H1 (cell line): Measurements from ENCODE around the gene MYH9. TPM values are rescaled to one million over a fixed set of nuclear protein-coding genes. Genes with fewer than 3 reads are reported as not detected.

Experiments
- CTCF ChIA-PET: fragments of 300-600 bp; sonication (Branson Sonifier 250); formaldehyde crosslinking; loops from one replicate; lab custom pipeline; 2021; ENCODE audit not compliant: partially characterized antibody; lab: Charles Lee
- POLR2A ChIA-PET: fragments of 300-600 bp; sonication (Branson Sonifier 250); formaldehyde crosslinking; loops from one replicate; lab custom pipeline; 2021; ENCODE audit warnings: inconsistent platforms; ENCODE audit not compliant: partially characterized antibody; lab: Charles Lee
- DNase-seq, 2 experiments: peaks; one replicate each; pipeline versions ENCODE4 v3.0.0 to v3.0.0-alpha.2; 2010 to 2022; ENCODE audit warnings: low spot score in 2 of 2, low read depth in 1 of 2, mixed read lengths in 1 of 2
- FAIRE-seq: peaks from 2 replicates; lab custom pipeline; 2011; peaks lifted over from hg19 to GRCh38; lab: Jason Lieb, UNC
- H2AFZ ChIP-seq: 2 replicates; pipeline ENCODE4 v1.8.1; 2012; ENCODE audit warnings: low read length, inconsistent platforms
- H2AK5ac ChIP-seq: 2 replicates; pipeline ENCODE4 v1.6.1; 2013; ENCODE audit warnings: low read depth, low read length
- H2BK120ac ChIP-seq: replicated peaks from 2 replicates; pipeline ENCODE3; 2013; ENCODE audit warnings: low read depth, low read length, inconsistent platforms
- H2BK12ac ChIP-seq: 2 replicates; pipeline ENCODE4 v1.6.1; 2013; ENCODE audit warnings: low read depth, low read length
- H2BK15ac ChIP-seq: 2 replicates; pipeline ENCODE4 v1.6.1; 2013; ENCODE audit warnings: low read length
- H2BK20ac ChIP-seq: 2 replicates; pipeline ENCODE4 v1.6.1; 2013; ENCODE audit warnings: low read length
- H2BK5ac ChIP-seq: 2 replicates; pipeline ENCODE4 v1.6.1; 2013; ENCODE audit warnings: low read depth, low read length
- H3K14ac ChIP-seq: 2 replicates; pipeline ENCODE4 v1.6.1; 2013; ENCODE audit warnings: inconsistent platforms; ENCODE audit not compliant: insufficient read length
- H3K18ac ChIP-seq: 2 replicates; pipeline ENCODE4 v1.6.1; 2013; ENCODE audit warnings: low read length; ENCODE audit errors: extremely low read depth
- H3K23ac ChIP-seq: 2 replicates; pipeline ENCODE4 v1.6.1; 2013; ENCODE audit warnings: inconsistent platforms; ENCODE audit not compliant: insufficient read length
- H3K23me2 ChIP-seq: 2 replicates; pipeline ENCODE4 v1.6.1; 2013; ENCODE audit warnings: low read depth, low read length
- H3K27ac ChIP-seq: 2 replicates; pipeline ENCODE4 v1.6.1; 2011; ENCODE audit warnings: low read depth, low read length, inconsistent platforms
- H3K27me3 ChIP-seq, 4 experiments: replicated peaks in 1 of 4; 1 replicate in 1 of 4; 2 replicates in 3 of 4; pipeline versions ENCODE4 v1.6.1 to v1.8.1; 2011 to 2013; ENCODE audit warnings: low read length in 3 of 4, mild to moderate bottlenecking in 3 of 4, inconsistent platforms in 2 of 4, mixed read lengths in 2 of 4, moderate library complexity in 1 of 4; ENCODE audit not compliant: control insufficient read depth in 3 of 4, insufficient read depth in 3 of 4; ENCODE audit errors: extremely low read depth in 1 of 4
- H3K36me3 ChIP-seq, 4 experiments: 2 replicates each; pipeline versions ENCODE4 v1.6.1 to v1.8.1; 2011 to 2013; ENCODE audit warnings: mild to moderate bottlenecking in 4 of 4, low read length in 3 of 4, moderate library complexity in 2 of 4, control low read depth in 1 of 4, inconsistent platforms in 1 of 4; ENCODE audit not compliant: insufficient read depth in 4 of 4, control insufficient read depth in 2 of 4
- H3K4ac ChIP-seq: replicated peaks from 2 replicates; pipeline ENCODE3; 2013; ENCODE audit warnings: low read length, low read depth, mixed read lengths, inconsistent platforms; ENCODE audit not compliant: insufficient read length
- H3K4me1 ChIP-seq, 4 experiments: replicated peaks in 1 of 4; 1 replicate in 1 of 4; 2 replicates in 3 of 4; pipeline versions ENCODE4 v1.6.1 to v1.8.1; 2011 to 2013; ENCODE audit warnings: low read length in 3 of 4, inconsistent platforms in 2 of 4, mixed read lengths in 1 of 4; ENCODE audit not compliant: insufficient read depth in 4 of 4, control insufficient read depth in 3 of 4
- H3K4me2 ChIP-seq, 2 experiments: 2 replicates each; pipeline versions ENCODE4 v1.6.1 to v1.8.1; 2011 to 2013; ENCODE audit warnings: low read depth in 2 of 2, low read length in 2 of 2, control low read depth in 1 of 2, inconsistent platforms in 1 of 2, mild to moderate bottlenecking in 1 of 2; ENCODE audit not compliant: insufficient read depth in 1 of 2
- H3K4me3 ChIP-seq, 4 experiments: fragments of 200-600, 300-600 bp in 1 of 4; sonication (generic), shearing (Covaris generic), sonication (Bioruptor Twin) in 1 of 4; 2 replicates each; pipeline versions ENCODE4 v1.5.1 to v1.8.1; 2011 to 2016; ENCODE audit warnings: low read length in 4 of 4, low read depth in 3 of 4, control low read depth in 2 of 4, inconsistent platforms in 2 of 4, mild to moderate bottlenecking in 2 of 4, mixed read lengths in 1 of 4, moderate library complexity in 1 of 4; ENCODE audit not compliant: insufficient read depth in 2 of 4; ENCODE audit errors: extremely low read depth in 1 of 4
- H3K56ac ChIP-seq: replicated peaks from 2 replicates; pipeline ENCODE3; 2013; ENCODE audit warnings: low read depth, mild to moderate bottlenecking, mixed read lengths, low read length, inconsistent platforms; ENCODE audit not compliant: insufficient read length
- H3K79me1 ChIP-seq: 2 replicates; pipeline ENCODE4 v1.6.1; 2013; ENCODE audit warnings: low read depth, low read length, control low read depth
- H3K79me2 ChIP-seq, 2 experiments: 2 replicates each; pipeline versions ENCODE4 v1.6.1 to v1.8.1; 2012 to 2013; ENCODE audit warnings: low read length in 2 of 2, mild to moderate bottlenecking in 2 of 2, inconsistent platforms in 1 of 2; ENCODE audit not compliant: insufficient read depth in 2 of 2, control insufficient read depth in 1 of 2
- H3K9ac ChIP-seq, 4 experiments: replicated peaks in 1 of 4; 1 replicate in 1 of 4; 2 replicates in 3 of 4; pipeline versions ENCODE4 v1.6.1 to v1.8.1; 2011 to 2013; ENCODE audit warnings: low read depth in 3 of 4, low read length in 3 of 4, control low read depth in 2 of 4, mild to moderate bottlenecking in 2 of 4, moderate library complexity in 2 of 4, inconsistent platforms in 1 of 4; ENCODE audit errors: extremely low read depth in 1 of 4
- H3K9me3 ChIP-seq, 2 experiments: 2 replicates each; pipeline versions ENCODE4 v1.6.1 to v1.8.1; 2012 to 2013; ENCODE audit warnings: mild to moderate bottlenecking in 2 of 2, moderate library complexity in 2 of 2, control low read depth in 1 of 2, inconsistent platforms in 1 of 2, low read depth in 1 of 2, low read length in 1 of 2, mixed read lengths in 1 of 2; ENCODE audit not compliant: insufficient read depth in 2 of 2
- H4K20me1 ChIP-seq, 2 experiments: replicated peaks in 1 of 2; 2 replicates each; pipeline versions ENCODE3 to v1.8.1; 2011 to 2013; ENCODE audit warnings: inconsistent platforms in 2 of 2, low read length in 2 of 2, mild to moderate bottlenecking in 1 of 2; ENCODE audit not compliant: insufficient read depth in 2 of 2, control insufficient read depth in 1 of 2
- H4K5ac ChIP-seq: 2 replicates; pipeline ENCODE4 v1.6.1; 2013; ENCODE audit warnings: low read length, low read depth, mixed read lengths, inconsistent platforms; ENCODE audit not compliant: insufficient read length
- H4K8ac ChIP-seq: 2 replicates; pipeline ENCODE4 v1.8.0; 2013; ENCODE audit warnings: mild to moderate bottlenecking, moderate library complexity, low read length, inconsistent platforms; ENCODE audit not compliant: insufficient read depth; ENCODE audit errors: extremely low read depth
- H4K91ac ChIP-seq: replicated peaks from 2 replicates; pipeline ENCODE3; 2013; ENCODE audit warnings: low read length, mixed read lengths, inconsistent platforms; ENCODE audit not compliant: insufficient read length
- BACH1 ChIP-seq: IDR thresholded peaks from 2 replicates; pipeline ENCODE4 v1.6.1; 2012; ENCODE audit warnings: low read length, improper control_type of control experiment
- CREB1 ChIP-seq: IDR thresholded peaks from 2 replicates; pipeline ENCODE4 v1.6.1; 2012; ENCODE audit warnings: inconsistent platforms
- CTCF ChIP-seq, 3 experiments: IDR thresholded peaks; 1 replicate in 2 of 3; 2 replicates in 1 of 3; pipeline versions ENCODE4 v1.5.1 to v1.6.1; 2011; ENCODE audit warnings: low read length in 3 of 3, mild to moderate bottlenecking in 3 of 3, inconsistent platforms in 2 of 3, low read depth in 1 of 3, moderate library complexity in 1 of 3; ENCODE audit not compliant: insufficient read depth in 1 of 3; ENCODE audit errors: control extremely low read depth in 1 of 3
- EZH2 ChIP-seq: fragments of 200-600 bp; sonication (generic); IDR thresholded peaks from 2 replicates; pipeline ENCODE4 v1.7.1; 2012; ENCODE audit warnings: low read depth, mild to moderate bottlenecking, moderate library complexity, low read length, inconsistent platforms; ENCODE audit not compliant: severe bottlenecking
- JUND ChIP-seq: IDR thresholded peaks from 2 replicates; pipeline ENCODE4 v1.6.1; 2011; ENCODE audit warnings: mild to moderate bottlenecking, improper control_type of control experiment, low read length
- POLR2AphosphoS5 ChIP-seq: IDR thresholded peaks from 2 replicates; pipeline ENCODE4 v1.6.1; 2011; ENCODE audit warnings: low read depth, low read length
- RAD21 ChIP-seq, 2 experiments: IDR thresholded peaks in 1 of 2; conservative IDR thresholded peaks in 1 of 2; 2 replicates each; pipeline ENCODE4 v1.6.1; 2011; ENCODE audit warnings: low read depth in 2 of 2, low read length in 2 of 2, improper control_type of control experiment in 1 of 2, inconsistent platforms in 1 of 2, mild to moderate bottlenecking in 1 of 2, moderate library complexity in 1 of 2
- SP1 ChIP-seq: IDR thresholded peaks from 2 replicates; pipeline ENCODE4 v1.6.1; 2011; ENCODE audit warnings: low read depth, low read length
- SP2 ChIP-seq: IDR thresholded peaks from 2 replicates; pipeline ENCODE4 v1.6.1; 2012; ENCODE audit warnings: mild to moderate bottlenecking, low read length, inconsistent platforms
- TAF7 ChIP-seq: optimal IDR thresholded peaks from 2 replicates; pipeline ENCODE3; 2011; ENCODE audit warnings: low read depth, mild to moderate bottlenecking, inconsistent platforms, low read length, moderate library complexity, borderline replicate concordance
- TEAD4 ChIP-seq: IDR thresholded peaks from 2 replicates; pipeline ENCODE4 v1.6.1; 2012; ENCODE audit warnings: low read depth, low read length, inconsistent platforms, mixed read lengths
- WGBS, 2 experiments: shearing (Covaris generic) in 1 of 2; methylation state at CpG; one replicate each; pipeline versions ENCODE4 v1.1.6 to v1.1.7; 2013 to 2015; ENCODE audit warnings: low lambda C conversion rate in 2 of 2, mixed read lengths in 2 of 2, inconsistent platforms in 1 of 2, low coverage in 1 of 2, missing lambda C conversion rate in 1 of 2; ENCODE audit not compliant: insufficient replicate concordance in 2 of 2, insufficient coverage in 1 of 2, insufficient read length in 1 of 2; ENCODE audit errors: extremely low coverage in 1 of 2, missing lambda C conversion rate in 1 of 2; 5-methylcytosine and 5-hydroxymethylcytosine counted together
- polyA plus RNA-seq, 7 experiments: library from polyadenylated mRNA; depleted of rRNA in 3 of 7; stranded (reverse) in 5 of 7; unstranded in 2 of 7; fragments of >200 nt in 5 of 7; fragments of 200-250 nt in 2 of 7; gene quantifications; 1 replicate in 5 of 7; 2 replicates in 1 of 7; 4 replicates in 1 of 7; pipeline versions ENCODE4 v1.2.1 to v1.2.3, GENCODE V29; 2011 to 2013; ENCODE audit warnings: missing spikeins in 2 of 7, mixed read lengths in 2 of 7
- total RNA-seq: library from RNA; stranded (reverse); fragmentation: NEBNext Ultra II Directional; extraction: Animal tissue kit (Norgen Biotek cat#: 25700); gene quantifications from 2 replicates; pipeline ENCODE4 v1.2.1, GENCODE V29; 2021
- TF ChIP-seq, protein P1 (sequence below): IDR thresholded peaks from 2 replicates; pipeline ENCODE4 v1.6.1; 2012; ENCODE audit warnings: inconsistent platforms

The MYH9 gene
- total and polyA plus RNA-seq, 2 of the 8 experiments (the other 6 are each of a cell fraction or from before 2014, with no cell fraction given), result 24.9 to 322 TPM

GRCh38 chr22:36387709-36387958, 133 bp downstream of the MYH9 start:
- no peak overlapping the region for H2AFZ ChIP-seq
- peaks cover 0 to 16% (median 5%) of the 10 kb centered on the region in 4 experiments; a peak in 6 of 7 replicates for H3K4me1 ChIP-seq
- peaks cover 20 to 45% of the 10 kb centered on the region in 2 experiments for H3K79me2 ChIP-seq
- H2BK120ac ChIP-seq, result no peak overlapping the region
- H3K9ac ChIP-seq, result peak overlapping the region; percentile 67 to 95 (median 82)
- H3K9me3 ChIP-seq, result no peaks in the 10 kb centered on the region
- H4K8ac ChIP-seq, result peak overlapping the region; percentile 74; the same call in 1 of the 2 replicates
- peak overlapping the region; percentile 79; the same call in 1 of the 2 replicates for H3K27ac ChIP-seq
- DNase-seq (no peak), FAIRE-seq (no peak)
- no peak overlapping the region for H2BK15ac ChIP-seq
- peaks cover 0 to 14% of the 10 kb centered on the region in 2 experiments for H4K20me1 ChIP-seq
- no peak overlapping the region for H3K4ac ChIP-seq
- peak overlapping the region; percentile 52 to 98 (median 86) for H3K4me3 ChIP-seq
- H2BK12ac ChIP-seq, result no peak overlapping the region
- POLR2A ChIA-PET, result interaction anchor here (0.6 to 19.2 kb wide), 19 partner anchors 8 to 445 kb away, joined by 3 to 263 read pairs (median 4); partner anchors contain the start of gene TXN2
- peak overlapping the region; percentile 57 for H4K5ac ChIP-seq
- H3K23me2 ChIP-seq, result peaks cover 4% of the 10 kb centered on the region; the same call in 1 of the 2 replicates
- H3K36me3 ChIP-seq, result no peaks in the 10 kb centered on the region
- no peak overlapping the region for H2AK5ac ChIP-seq
- H3K4me2 ChIP-seq, result peak overlapping the region; percentile 73 to 87; a peak in 3 of 4 replicates
- peak overlapping the region; percentile 83; the same call in 1 of the 2 replicates for H3K18ac ChIP-seq
- no CpG with 5 or more reads among the region's 31 CpGs for WGBS, 2 experiments
- CTCF ChIA-PET, result interaction anchor here (1.4 kb wide), 1 partner anchor 9 kb away, joined by 5 read pairs; no protein-coding TSS in a partner anchor
- no peak overlapping the region for H3K14ac ChIP-seq
- H2BK5ac ChIP-seq, result no peak overlapping the region; the same call in 1 of the 2 replicates
- peaks cover 5% of the 10 kb centered on the region; the same call in 1 of the 2 replicates for H3K79me1 ChIP-seq
- H3K23ac ChIP-seq, result no peak overlapping the region
- H3K56ac ChIP-seq, result peak overlapping the region; percentile 82
- H3K27me3 ChIP-seq, result no peaks in the 10 kb centered on the region
- no peak overlapping the region for H4K91ac ChIP-seq
- no peak overlapping the region for H2BK20ac ChIP-seq
- TF ChIP-seq BACH1, result no peak
- TF ChIP-seq POLR2AphosphoS5, result peak; percentile 97
- no peak for TF ChIP-seq EZH2
- no peak for TF ChIP-seq RAD21 (IDR thresholded peaks at IDR 0.05 in 1 of 2, conservative IDR thresholded peaks at IDR 0.05 in 1 of 2; ENCODE audit: low read depth in 2 of 2, low read length in 2 of 2)
- TF ChIP-seq, protein P1, sequence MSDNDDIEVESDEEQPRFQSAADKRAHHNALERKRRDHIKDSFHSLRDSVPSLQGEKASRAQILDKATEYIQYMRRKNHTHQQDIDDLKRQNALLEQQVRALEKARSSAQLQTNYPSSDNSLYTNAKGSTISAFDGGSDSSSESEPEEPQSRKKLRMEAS, result peak; percentile 24; the same call in 1 of the 2 replicates
- TF ChIP-seq CTCF (IDR thresholded peaks at IDR 0.05; ENCODE audit: control extremely low read depth in 1 of 3, insufficient read depth in 1 of 3, low read depth in 1 of 3, low read length in 3 of 3), result no peak
- no peak for TF ChIP-seq SP1
- TF ChIP-seq CREB1, result no peak
- TF ChIP-seq TEAD4, result no peak
- TF ChIP-seq TAF7, result peak; percentile 96
- no peak for TF ChIP-seq JUND
- no peak for TF ChIP-seq SP2
